Spleen (tissue), 7 donors: ENCODE measurements around the gene PCGF5.

ENCODE experiments used
- POLR2A ChIP-seq, 3 donors: fragments of 450-650 bp; IDR thresholded peaks; one replicate each; pipeline ENCODE4 v1.5.1; 2017; ENCODE audit warnings: antibody characterized with exemption in 3 of 3, mild to moderate bottlenecking in 1 of 3
- TF ChIP-seq, protein P1 (sequence below), 11 experiments: fragments of 200-600 bp in 7 of 11; fragments of 450-650 bp in 4 of 11; sonication (generic) in 4 of 11; IDR thresholded peaks in 8 of 11; conservative IDR thresholded peaks in 3 of 11; 1 replicate in 7 of 11; 2 replicates in 4 of 11; pipeline versions ENCODE4 v1.4.0 to v1.8.0; 2016 to 2021; ENCODE audit warnings: antibody characterized with exemption in 11 of 11, inconsistent platforms in 4 of 11, mild to moderate bottlenecking in 1 of 11
- donor health status: DM: no; HTN: no; CAD: no; lungs with moderate emphysema.
- donor health status: DM: no; HTN: no; CAD: no.
- donor health status: DM: no; HTN: no; CAD: no.

DNA sequence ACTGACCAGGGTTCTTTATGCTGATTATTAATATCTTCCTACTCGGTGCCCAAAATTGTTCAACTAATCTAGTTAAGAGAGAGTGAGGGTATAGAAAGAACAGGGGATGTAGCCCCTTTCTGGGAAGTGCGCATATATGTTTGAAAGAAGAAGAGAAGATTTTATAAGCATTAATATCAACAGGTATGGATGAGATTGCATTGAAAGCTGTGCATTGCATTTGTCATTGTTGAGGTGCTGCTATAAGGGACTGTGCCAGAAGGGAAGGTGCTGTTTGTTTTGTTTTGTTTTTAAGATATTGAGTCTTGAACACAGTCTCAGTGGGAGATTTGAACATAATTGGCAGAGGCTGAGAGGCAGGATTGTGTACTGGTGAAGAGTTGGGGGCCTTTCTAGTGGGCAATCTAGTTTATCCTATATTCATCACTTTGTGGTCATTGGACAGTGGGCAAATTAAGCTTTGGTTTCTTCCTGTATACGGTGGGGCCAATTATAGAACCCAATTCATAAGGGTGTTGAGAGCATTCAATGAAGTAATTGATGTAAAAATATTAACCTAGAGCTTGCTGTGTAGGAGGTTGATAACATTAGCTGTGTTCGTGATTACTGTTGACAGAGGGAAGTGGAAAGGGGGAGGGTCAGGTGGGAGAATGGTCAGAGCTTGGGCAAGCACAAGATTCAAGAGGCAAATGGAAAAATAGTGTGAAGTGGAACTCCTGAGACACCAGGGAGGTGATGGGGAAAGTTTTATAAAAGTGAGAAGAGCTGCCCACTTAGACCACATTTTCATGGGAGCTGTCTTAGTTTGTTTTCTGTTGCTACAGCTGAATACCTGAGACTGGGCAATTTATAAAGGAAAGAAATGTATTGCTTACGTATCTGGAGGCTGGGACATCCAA is 19.9 kb upstream of the PCGF5 start:
- no peak for TF ChIP-seq POLR2A (IDR thresholded peaks at IDR 0.05)
- TF ChIP-seq, protein P1, sequence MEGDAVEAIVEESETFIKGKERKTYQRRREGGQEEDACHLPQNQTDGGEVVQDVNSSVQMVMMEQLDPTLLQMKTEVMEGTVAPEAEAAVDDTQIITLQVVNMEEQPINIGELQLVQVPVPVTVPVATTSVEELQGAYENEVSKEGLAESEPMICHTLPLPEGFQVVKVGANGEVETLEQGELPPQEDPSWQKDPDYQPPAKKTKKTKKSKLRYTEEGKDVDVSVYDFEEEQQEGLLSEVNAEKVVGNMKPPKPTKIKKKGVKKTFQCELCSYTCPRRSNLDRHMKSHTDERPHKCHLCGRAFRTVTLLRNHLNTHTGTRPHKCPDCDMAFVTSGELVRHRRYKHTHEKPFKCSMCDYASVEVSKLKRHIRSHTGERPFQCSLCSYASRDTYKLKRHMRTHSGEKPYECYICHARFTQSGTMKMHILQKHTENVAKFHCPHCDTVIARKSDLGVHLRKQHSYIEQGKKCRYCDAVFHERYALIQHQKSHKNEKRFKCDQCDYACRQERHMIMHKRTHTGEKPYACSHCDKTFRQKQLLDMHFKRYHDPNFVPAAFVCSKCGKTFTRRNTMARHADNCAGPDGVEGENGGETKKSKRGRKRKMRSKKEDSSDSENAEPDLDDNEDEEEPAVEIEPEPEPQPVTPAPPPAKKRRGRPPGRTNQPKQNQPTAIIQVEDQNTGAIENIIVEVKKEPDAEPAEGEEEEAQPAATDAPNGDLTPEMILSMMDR (IDR thresholded peaks at IDR 0.05 in 8 of 11, conservative IDR thresholded peaks at IDR 0.05 in 3 of 11): no peak
